ENCODE data around the gene CENPA.
"Not testable (repeated sequence)": the region's sequence is repeated elsewhere in the genome, so short reads cannot be mapped to it uniquely, and the experiment has no call there.

CENPA gene

GRCh38 chr2:26809211-26809610, 23.4 kb downstream of the CENPA start:
- DNase-seq (ENCODE audit: low read depth): no peak
- H3K4me3 ChIP-seq (ENCODE audit: low read depth, low read length): no peak overlapping the region
- TF ChIP-seq CTCF (conservative IDR thresholded peaks at IDR 0.05; ENCODE audit: low read depth, low read length): no peak

DNA sequence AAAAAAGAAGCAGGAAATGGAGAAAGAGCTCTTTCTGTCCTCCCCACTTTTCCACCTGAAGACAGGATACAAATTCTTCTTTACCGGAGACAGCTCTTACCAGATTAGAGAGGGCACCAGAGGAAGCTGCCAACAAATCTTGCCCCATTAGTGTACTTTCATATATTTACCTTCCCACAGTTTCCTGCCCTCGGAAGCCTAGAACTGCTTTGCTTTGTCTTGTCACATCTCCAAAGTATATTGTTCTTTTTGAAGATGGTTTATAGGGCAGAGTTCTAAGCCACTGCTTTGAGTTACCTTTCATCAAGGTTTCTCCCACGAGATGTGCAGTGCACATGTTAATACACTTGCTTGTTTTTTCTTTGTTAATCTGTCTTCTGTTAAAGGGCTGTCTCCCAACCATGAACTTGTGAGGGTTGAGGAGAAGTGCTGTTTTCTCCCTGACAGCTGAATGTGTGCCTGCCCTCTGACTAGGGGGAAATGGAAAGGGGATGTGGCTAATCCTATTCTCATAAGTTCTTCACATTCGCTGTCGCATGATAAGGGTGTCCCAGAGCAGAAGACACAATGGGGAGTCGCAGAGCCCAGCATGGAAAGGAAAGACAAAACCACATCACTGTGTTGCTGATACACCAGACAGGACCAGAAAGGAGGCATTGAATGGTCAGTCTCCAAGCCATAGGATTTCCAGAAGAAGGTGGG, 24.2 kb downstream of the CENPA start:
- no peak for DNase-seq (ENCODE audit: low read depth)
- TF ChIP-seq CTCF (conservative IDR thresholded peaks at IDR 0.05; ENCODE audit: low read depth, low read length): no peak
- H3K4me3 ChIP-seq (ENCODE audit: low read depth, low read length): no peak overlapping the region

DNA sequence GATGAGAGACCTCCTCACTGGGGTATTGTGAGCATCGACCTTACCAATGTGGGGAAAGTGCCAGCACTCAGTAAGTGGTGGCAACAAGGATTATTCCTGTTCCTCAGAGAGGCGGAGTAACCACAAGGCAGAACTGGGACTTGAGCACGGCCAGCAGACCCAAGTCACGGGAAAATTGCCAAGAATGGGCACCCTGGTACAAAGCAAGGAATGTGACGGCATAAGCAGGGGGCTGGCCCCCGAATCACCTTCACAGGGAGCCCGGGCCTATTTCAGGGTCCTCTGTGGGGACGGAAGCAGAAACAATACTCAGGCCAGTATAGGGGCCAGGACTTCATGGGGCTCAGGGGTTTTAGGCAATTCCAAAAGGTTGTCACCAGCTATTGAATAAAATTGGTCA, 25.4 kb downstream of the CENPA start:
- no peak for DNase-seq (ENCODE audit: low read depth)
- TF ChIP-seq CTCF (conservative IDR thresholded peaks at IDR 0.05; ENCODE audit: low read depth, low read length): no peak
- no peak overlapping the region for H3K4me3 ChIP-seq (ENCODE audit: low read depth, low read length)

GRCh38 chr2:26811791-26812694, 26.2 kb downstream of the CENPA start:
- TF ChIP-seq CTCF (conservative IDR thresholded peaks at IDR 0.05; ENCODE audit: low read depth, low read length): no peak
- no peak for DNase-seq (ENCODE audit: low read depth)
- H3K4me3 ChIP-seq (ENCODE audit: low read depth, low read length): no peak overlapping the region

- no peak for TF ChIP-seq CTCF (conservative IDR thresholded peaks at IDR 0.05; ENCODE audit: low read depth, low read length)
- H3K4me3 ChIP-seq (ENCODE audit: low read depth, low read length): no peak overlapping the region
- no peak for DNase-seq (ENCODE audit: low read depth)
Observed at GRCh38 chr2:26812731-26813130, 26.9 kb downstream of the CENPA start.

DNA sequence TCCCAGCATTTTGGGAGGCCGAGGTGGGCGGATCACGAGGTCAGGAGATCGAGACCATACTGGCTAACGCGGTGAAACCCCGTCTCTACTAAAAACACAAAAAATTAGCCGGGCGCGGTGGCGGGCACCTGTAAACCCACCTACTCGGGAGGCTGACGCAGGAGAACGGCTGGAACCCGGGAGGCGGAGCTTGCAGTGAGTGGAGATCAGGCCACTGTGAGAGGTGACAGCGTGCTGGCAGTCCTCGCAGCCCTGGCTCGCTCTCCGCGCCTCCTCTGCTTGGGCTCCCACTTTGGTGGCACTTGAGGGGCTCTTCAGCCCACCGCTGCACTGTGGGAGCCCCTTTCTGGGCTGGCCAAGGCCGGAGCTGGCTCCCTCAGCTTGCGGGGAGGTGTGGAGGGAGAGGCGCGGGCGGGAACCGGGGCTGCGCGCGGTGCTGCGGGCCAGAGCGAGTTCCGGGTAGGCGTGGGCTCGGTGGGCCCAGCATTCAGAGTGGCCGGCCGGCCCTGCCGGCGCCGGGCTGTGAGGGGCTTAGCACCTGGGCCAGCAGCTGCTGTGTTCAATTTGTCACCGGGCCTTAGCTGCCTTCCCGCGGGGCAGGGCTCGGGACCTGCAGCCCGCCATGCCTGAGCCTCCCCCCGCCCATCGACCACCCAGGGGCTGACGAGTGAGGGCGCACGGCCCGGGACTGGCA, 28.4 kb downstream of the CENPA start:
- not testable (repeated sequence) for DNase-seq (ENCODE audit: low read depth); H3K4me3 ChIP-seq (ENCODE audit: low read depth, low read length)

- TF ChIP-seq CTCF (conservative IDR thresholded peaks at IDR 0.05; ENCODE audit: low read depth, low read length): no peak
- no peak overlapping the region for H3K4me3 ChIP-seq (ENCODE audit: low read depth, low read length)
- no peak for DNase-seq (ENCODE audit: low read depth)
Observed at GRCh38 chr2:26816893-26817292, 31.0 kb downstream of the CENPA start.

Measured in choroid plexus epithelial cell (primary cell).